Panc1 (cell line): ENCODE data around the gene SNX3. TPM values are rescaled to one million over a fixed set of nuclear protein-coding genes. Genes with fewer than 3 reads are reported as not detected.

Experiments used
- ATAC-seq: fragments of 200-7000 bp; cut with Tn5 transposase; 2 replicates; pipeline ENCODE4 v1.9.1; 2020; ENCODE audit warnings: mild to moderate bottlenecking, moderate library complexity
- BruUV-seq: library from RNA; stranded (reverse); fragments of 400-500 nt; replicated peaks from 2 replicates; lab custom pipeline; 2021; lab: Mats Ljungman, UMichigan
- CTCF ChIA-PET: fragments of 300-600 bp; sonication (Branson Sonifier 250); formaldehyde crosslinking; loops from one replicate; lab custom pipeline; 2022; ENCODE audit warnings: antibody characterized with exemption; lab: Charles Lee
- POLR2A ChIA-PET: fragments of 300-600 bp; sonication (Branson Sonifier 250); formaldehyde crosslinking; loops from one replicate; lab custom pipeline; 2022; ENCODE audit warnings: antibody characterized with exemption; lab: Charles Lee
- DNase-seq: peaks from one replicate; pipeline ENCODE4 v3.0.0-alpha.2; 2010; ENCODE audit warnings: low read depth, low spot score
- H3K27ac ChIP-seq: 2 replicates; pipeline ENCODE4 v1.5.1; 2011; ENCODE audit warnings: mild to moderate bottlenecking, low read length, inconsistent platforms
- H3K27me3 ChIP-seq: fragments of 200-500 bp; sonication (Bioruptor generic); 2 replicates; pipeline ENCODE4 v1.6.0; 2014; ENCODE audit warnings: low read length, inconsistent platforms; ENCODE audit not compliant: control insufficient read depth, insufficient read depth
- H3K36me3 ChIP-seq: fragments of 200-500 bp; sonication (Bioruptor generic); 2 replicates; pipeline ENCODE4 v1.5.1; 2014; ENCODE audit warnings: inconsistent platforms, mild to moderate bottlenecking, low read length, moderate library complexity; ENCODE audit not compliant: control insufficient read depth, insufficient read depth
- H3K4me1 ChIP-seq: 2 replicates; pipeline ENCODE4 v1.5.1; 2011; ENCODE audit warnings: inconsistent platforms, mild to moderate bottlenecking, low read length, moderate library complexity; ENCODE audit not compliant: control insufficient read depth, insufficient read depth
- H3K4me3 ChIP-seq, 2 experiments: 2 replicates each; pipeline ENCODE4 v1.5.1; 2011 to 2012; ENCODE audit warnings: low read depth in 2 of 2, low read length in 2 of 2, mild to moderate bottlenecking in 2 of 2, inconsistent platforms in 1 of 2, moderate library complexity in 1 of 2
- H3K9me3 ChIP-seq: fragments of 200-500 bp; sonication (Bioruptor generic); 2 replicates; pipeline ENCODE4 v1.5.1; 2014; ENCODE audit warnings: low read depth, mild to moderate bottlenecking, inconsistent platforms, low read length, moderate library complexity; ENCODE audit not compliant: control insufficient read depth, insufficient read depth
- POLR2AphosphoS5 ChIP-seq: IDR thresholded peaks from 2 replicates; pipeline ENCODE4 v1.6.1; 2012; ENCODE audit warnings: mild to moderate bottlenecking, low read depth, low read length, moderate library complexity
- SIN3A ChIP-seq: IDR thresholded peaks from 2 replicates; pipeline ENCODE4 v1.6.1; 2012; ENCODE audit warnings: low read depth, mild to moderate bottlenecking, low read length, moderate library complexity, borderline replicate concordance; ENCODE audit not compliant: insufficient read depth
- TCF7L2 ChIP-seq: IDR thresholded peaks from 2 replicates; pipeline ENCODE4 v1.6.1; 2011; ENCODE audit warnings: mild to moderate bottlenecking, low read depth, low read length, inconsistent platforms
- in situ Hi-C: cut with HindIII; loops from 2 replicates; pipeline ENCODE4 v1.10.0; 2016; ENCODE audit warnings: low sequenced_read_pairs, low pct_unique_long_range_greater_than_20kb
- intact Hi-C: fragments of 100-400 bp; cut with micrococcal nuclease; formaldehyde crosslinking; loops from one replicate; pipeline ENCODE4 v1.10.0; 2022; ENCODE audit not compliant: unreplicated experiment
- total RNA-seq: library from RNA; stranded (reverse); gene quantifications from one replicate; pipeline ENCODE4 v1.2.1, GENCODE V29; 2021; ENCODE audit not compliant: unreplicated experiment
- TF ChIP-seq, protein P1 (sequence below), 2 experiments: IDR thresholded peaks; 2 replicates each; pipeline ENCODE4 v1.6.1; 2011 to 2012; ENCODE audit warnings: low read depth in 2 of 2, control low read depth in 1 of 2, low read length in 1 of 2, mild to moderate bottlenecking in 1 of 2, moderate library complexity in 1 of 2; ENCODE audit not compliant: insufficient read depth in 1 of 2
- TF ChIP-seq, protein P2 (sequence below): fragments of 450-650 bp; IDR thresholded peaks from 2 replicates; pipeline ENCODE4 v1.5.1; 2017; ENCODE audit warnings: mild to moderate bottlenecking

Gene SNX3
- total RNA-seq, 1 experiment from 2014 or later: 223 TPM

DNA sequence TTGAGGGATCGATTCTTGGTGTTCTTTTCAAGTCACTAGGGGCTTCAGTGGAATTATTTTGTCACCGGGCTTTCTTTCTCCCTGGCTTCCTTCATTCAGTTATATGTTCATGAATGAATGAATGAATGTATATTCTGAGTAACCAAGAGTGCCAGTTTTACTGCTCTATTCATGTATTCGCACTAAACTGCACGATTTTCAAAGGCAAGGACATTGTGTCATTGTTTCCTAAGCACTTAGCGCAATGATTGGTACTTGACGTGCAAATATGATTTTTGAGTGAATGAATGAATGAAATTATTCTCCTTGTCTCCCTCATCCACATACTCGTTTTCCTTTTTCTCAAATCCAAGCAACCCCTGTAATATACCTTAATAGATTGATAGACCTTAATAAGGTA, 34.8 kb upstream of the SNX3 start:
- no peak for TF ChIP-seq POLR2AphosphoS5
- TF ChIP-seq, protein P1, sequence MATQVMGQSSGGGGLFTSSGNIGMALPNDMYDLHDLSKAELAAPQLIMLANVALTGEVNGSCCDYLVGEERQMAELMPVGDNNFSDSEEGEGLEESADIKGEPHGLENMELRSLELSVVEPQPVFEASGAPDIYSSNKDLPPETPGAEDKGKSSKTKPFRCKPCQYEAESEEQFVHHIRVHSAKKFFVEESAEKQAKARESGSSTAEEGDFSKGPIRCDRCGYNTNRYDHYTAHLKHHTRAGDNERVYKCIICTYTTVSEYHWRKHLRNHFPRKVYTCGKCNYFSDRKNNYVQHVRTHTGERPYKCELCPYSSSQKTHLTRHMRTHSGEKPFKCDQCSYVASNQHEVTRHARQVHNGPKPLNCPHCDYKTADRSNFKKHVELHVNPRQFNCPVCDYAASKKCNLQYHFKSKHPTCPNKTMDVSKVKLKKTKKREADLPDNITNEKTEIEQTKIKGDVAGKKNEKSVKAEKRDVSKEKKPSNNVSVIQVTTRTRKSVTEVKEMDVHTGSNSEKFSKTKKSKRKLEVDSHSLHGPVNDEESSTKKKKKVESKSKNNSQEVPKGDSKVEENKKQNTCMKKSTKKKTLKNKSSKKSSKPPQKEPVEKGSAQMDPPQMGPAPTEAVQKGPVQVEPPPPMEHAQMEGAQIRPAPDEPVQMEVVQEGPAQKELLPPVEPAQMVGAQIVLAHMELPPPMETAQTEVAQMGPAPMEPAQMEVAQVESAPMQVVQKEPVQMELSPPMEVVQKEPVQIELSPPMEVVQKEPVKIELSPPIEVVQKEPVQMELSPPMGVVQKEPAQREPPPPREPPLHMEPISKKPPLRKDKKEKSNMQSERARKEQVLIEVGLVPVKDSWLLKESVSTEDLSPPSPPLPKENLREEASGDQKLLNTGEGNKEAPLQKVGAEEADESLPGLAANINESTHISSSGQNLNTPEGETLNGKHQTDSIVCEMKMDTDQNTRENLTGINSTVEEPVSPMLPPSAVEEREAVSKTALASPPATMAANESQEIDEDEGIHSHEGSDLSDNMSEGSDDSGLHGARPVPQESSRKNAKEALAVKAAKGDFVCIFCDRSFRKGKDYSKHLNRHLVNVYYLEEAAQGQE (IDR thresholded peaks at IDR 0.05; ENCODE audit: insufficient read depth in 1 of 2, low read depth in 2 of 2, low read length in 1 of 2): no peak
- TF ChIP-seq, protein P2, sequence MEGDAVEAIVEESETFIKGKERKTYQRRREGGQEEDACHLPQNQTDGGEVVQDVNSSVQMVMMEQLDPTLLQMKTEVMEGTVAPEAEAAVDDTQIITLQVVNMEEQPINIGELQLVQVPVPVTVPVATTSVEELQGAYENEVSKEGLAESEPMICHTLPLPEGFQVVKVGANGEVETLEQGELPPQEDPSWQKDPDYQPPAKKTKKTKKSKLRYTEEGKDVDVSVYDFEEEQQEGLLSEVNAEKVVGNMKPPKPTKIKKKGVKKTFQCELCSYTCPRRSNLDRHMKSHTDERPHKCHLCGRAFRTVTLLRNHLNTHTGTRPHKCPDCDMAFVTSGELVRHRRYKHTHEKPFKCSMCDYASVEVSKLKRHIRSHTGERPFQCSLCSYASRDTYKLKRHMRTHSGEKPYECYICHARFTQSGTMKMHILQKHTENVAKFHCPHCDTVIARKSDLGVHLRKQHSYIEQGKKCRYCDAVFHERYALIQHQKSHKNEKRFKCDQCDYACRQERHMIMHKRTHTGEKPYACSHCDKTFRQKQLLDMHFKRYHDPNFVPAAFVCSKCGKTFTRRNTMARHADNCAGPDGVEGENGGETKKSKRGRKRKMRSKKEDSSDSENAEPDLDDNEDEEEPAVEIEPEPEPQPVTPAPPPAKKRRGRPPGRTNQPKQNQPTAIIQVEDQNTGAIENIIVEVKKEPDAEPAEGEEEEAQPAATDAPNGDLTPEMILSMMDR: no peak
- peaks cover 14% of the 10 kb centered on the region for H3K4me1 ChIP-seq
- in situ Hi-C loops: no loop called here
- DNase-seq: peak; percentile 4
- no peaks in the 10 kb centered on the region for H3K36me3 ChIP-seq
- ChIA-PET CTCF (no interaction called here), POLR2A (interaction anchor here (0.5 kb wide), 1 partner anchor 635 kb away, joined by 5 read pairs; no protein-coding TSS in a partner anchor)
- peak overlapping the region; percentile 65 to 94 for H3K4me3 ChIP-seq
- no peaks in the 10 kb centered on the region for H3K27me3 ChIP-seq
- ATAC-seq: no peak
- no peaks in the 10 kb centered on the region for H3K9me3 ChIP-seq
- intact Hi-C loops: no loop called here
- peak overlapping the region; percentile 85 for H3K27ac ChIP-seq
- BruUV-seq: no TSS peak

DNA sequence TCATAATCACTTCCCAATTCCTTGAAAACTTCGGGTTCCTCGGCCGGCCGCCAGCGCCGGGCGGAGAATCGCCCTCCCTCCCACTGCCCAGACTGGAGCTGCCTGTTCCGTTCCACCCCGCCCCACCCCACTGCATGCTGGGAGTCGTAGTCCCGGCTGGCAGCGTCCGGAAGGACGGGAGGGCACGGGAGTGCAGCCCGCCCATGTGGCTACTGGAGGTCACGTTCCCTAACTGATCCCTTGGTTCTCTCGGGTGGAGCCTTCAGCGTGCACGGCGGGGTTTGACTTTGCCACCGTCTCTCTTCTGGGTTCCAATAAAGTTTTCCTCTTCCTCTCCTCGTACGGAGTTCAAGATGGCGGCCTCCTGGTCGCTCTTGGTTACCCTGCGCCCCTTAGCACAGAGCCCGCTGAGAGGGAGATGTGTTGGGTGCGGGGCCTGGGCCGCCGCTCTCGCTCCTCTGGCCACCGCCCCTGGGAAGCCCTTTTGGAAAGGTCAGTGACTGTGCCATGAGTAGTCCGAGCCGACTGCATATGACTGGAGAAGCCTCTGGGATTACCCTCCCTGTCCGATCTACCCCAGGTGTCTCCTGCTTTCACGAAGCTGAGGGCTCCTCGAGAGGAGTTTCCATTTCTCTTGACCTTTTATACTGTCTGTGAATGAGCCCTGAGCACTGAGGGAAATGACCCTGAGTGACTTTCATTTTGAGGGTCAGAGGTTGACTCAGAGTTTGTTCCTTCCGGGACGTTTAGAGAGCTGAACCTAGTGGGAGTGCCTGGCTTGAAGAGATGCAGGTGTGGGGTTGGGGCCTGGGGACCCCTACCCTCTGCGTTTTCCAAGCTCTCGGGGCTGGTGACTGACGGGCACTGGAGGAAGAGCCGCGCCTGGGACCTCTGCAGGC, 34.1 kb upstream of the SNX3 start, which contains the start of gene AFG1L:
Gene AFG1L (plus strand): TSS at position 328 of the 899 bp plus-strand sequence. CDS start 26 bp downstream, at position 354.
- Histone ChIP-seq H3K9me3 (no peaks in the 10 kb centered on the region), H3K27me3 (no peaks in the 10 kb centered on the region), H3K4me3 (peak within 1 kb of the TSS; percentile 65 to 94), H3K27ac (peak within 1 kb of the TSS; percentile 85), H3K4me1 (peaks cover 14% of the 10 kb centered on the region), H3K36me3 (no peaks in the 10 kb centered on the region)
- no TSS peak for BruUV-seq
- in situ Hi-C loops: no loop called here
- intact Hi-C loops: no loop called here
- DNase-seq (peak; percentile 86), ATAC-seq (peak; percentile 99)
- TF ChIP-seq TCF7L2 (no peak), SIN3A (peak; percentile 82; the same call in 1 of the 2 replicates), POLR2AphosphoS5 (peak; percentile 87; the same call in 1 of the 2 replicates)
- TF ChIP-seq, protein P2: no peak
- TF ChIP-seq, protein P1 (IDR thresholded peaks at IDR 0.05; ENCODE audit: insufficient read depth in 1 of 2, low read depth in 2 of 2, low read length in 1 of 2): no peak
- CTCF ChIA-PET: no interaction called here
- POLR2A ChIA-PET: interaction anchor here (0.5 to 0.7 kb wide), 4 partner anchors 23 to 1848 kb away, joined by 3 to 6 read pairs (median 5); partner anchors contain the start of gene SNX3
